ENCODE results near the gene TNFRSF4. TPM values are rescaled to one million over a fixed set of nuclear protein-coding genes. Genes with fewer than 3 reads are reported as not detected.
A peak's percentile ranks its signal among the peaks of the same experiment; 100 is the strongest.

The TNFRSF4 gene
- total and polyA plus RNA-seq, 9 of the 15 experiments (the other 6 are each of a cell fraction or from before 2014, with no cell fraction given) = 0.07 to 0.44 (median 0.19) TPM; not detected in 5

- Histone ChIP-seq H3K9me1 (ENCODE audit: control insufficient read depth, insufficient read depth, low read length) (no peaks in the 10 kb centered on the region), H2AFZ (ENCODE audit: low read depth, low read length) (no peak overlapping the region), H3K79me2 (ENCODE audit: control insufficient read depth, insufficient read depth, low read length) (no peaks in the 10 kb centered on the region), H4K20me1 (replicated peaks; ENCODE audit: control insufficient read depth, insufficient read depth, low read length) (0 out of 2 replicates have a peak, but pooled peaks cover 6% of the 10 kb centered on the region), H3K27ac (ENCODE audit: extremely low read depth, low read depth, low read length) (no peak overlapping the region), H3K27me3 (ENCODE audit: control insufficient read depth in 2 of 2, insufficient read depth in 2 of 2, low read length in 2 of 2) (peaks cover 69 to 89% of the 10 kb centered on the region in 2 experiments), H3K36me3 (ENCODE audit: control insufficient read depth, insufficient read depth, low read length) (no peaks in the 10 kb centered on the region), H3K4me2 (ENCODE audit: insufficient read depth, low read length) (no peak overlapping the region), H3K9ac (ENCODE audit: insufficient read depth in 1 of 2, low read depth in 2 of 2, low read length in 2 of 2) (peak overlapping the region in 1 of 2 experiments; percentile 2; a peak in 2 of 4 replicates), H3K4me3 (no peak overlapping the region), H3K4me1 (replicated peaks in 1 of 2; ENCODE audit: control insufficient read depth in 2 of 2, insufficient read depth in 2 of 2, low read length in 2 of 2) (peaks cover 0 to 86% of the 10 kb centered on the region in 2 experiments; a peak in 2 of 5 replicates), H3K9me3 (replicated peaks; ENCODE audit: control insufficient read depth, insufficient read depth, low read depth, low read length) (no peaks in the 10 kb centered on the region)
- CTCF ChIA-PET (ENCODE audit: low intra/inter-chr PET ratio) = no interaction called here
- POLR2A ChIA-PET = interaction anchor here (0.6 to 1.0 kb wide), 3 partner anchors 11 to 86 kb away, joined by 3 to 5 read pairs (median 3); no protein-coding TSS in a partner anchor
- TF ChIP-seq JUN (IDR thresholded peaks at IDR 0.05; ENCODE audit: borderline replicate concordance, low read depth, low read length) (no peak), JUN (CRISPR knock-in tag; IDR thresholded peaks at IDR 0.05; ENCODE audit: borderline replicate concordance) (no peak), TFAP4 (CRISPR knock-in tag; IDR thresholded peaks at IDR 0.05; ENCODE audit: borderline replicate concordance) (peak; percentile 23; the same call in 1 of the 2 replicates), CHD4 (IDR thresholded peaks at IDR 0.05; ENCODE audit: insufficient read depth, insufficient replicate concordance, low read depth, low read length, poor library complexity, severe bottlenecking) (no peak), ZNF431 (CRISPR knock-in tag; IDR thresholded peaks at IDR 0.05) (no peak), GTF2E2 (tag; IDR thresholded peaks at IDR 0.05) (no peak), EP300 (IDR thresholded peaks at IDR 0.05; ENCODE audit: low read length) (no peak), ZKSCAN3 (CRISPR knock-in tag; IDR thresholded peaks at IDR 0.05) (peak; percentile 45; the same call in 1 of the 2 replicates), THRAP3 (IDR thresholded peaks at IDR 0.05; ENCODE audit: borderline replicate concordance) (no peak), ZNF77 (CRISPR knock-in tag; IDR thresholded peaks at IDR 0.05) (no peak), BRD4 (IDR thresholded peaks at IDR 0.05) (no peak)
- TF ChIP-seq, protein P1, sequence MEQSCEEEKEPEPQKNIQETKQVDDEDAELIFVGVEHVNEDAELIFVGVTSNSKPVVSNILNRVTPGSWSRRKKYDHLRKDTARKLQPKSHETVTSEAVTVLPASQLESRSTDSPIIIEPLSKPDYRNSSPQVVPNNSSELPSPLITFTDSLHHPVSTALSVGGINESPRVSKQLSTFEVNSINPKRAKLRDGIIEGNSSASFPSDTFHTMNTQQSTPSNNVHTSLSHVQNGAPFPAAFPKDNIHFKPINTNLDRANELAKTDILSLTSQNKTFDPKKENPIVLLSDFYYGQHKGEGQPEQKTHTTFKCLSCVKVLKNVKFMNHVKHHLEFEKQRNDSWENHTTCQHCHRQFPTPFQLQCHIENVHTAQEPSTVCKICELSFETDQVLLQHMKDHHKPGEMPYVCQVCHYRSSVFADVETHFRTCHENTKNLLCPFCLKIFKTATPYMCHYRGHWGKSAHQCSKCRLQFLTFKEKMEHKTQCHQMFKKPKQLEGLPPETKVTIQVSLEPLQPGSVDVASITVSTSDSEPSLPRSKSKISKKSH (CRISPR knock-in tag; IDR thresholded peaks at IDR 0.05) = no peak
- intact Hi-C loops (cut with micrococcal nuclease) = no loop called here
- BruUV-seq (replicated peaks) = no TSS peak
- peak in 2 of 4 experiments; percentile 57 for DNase-seq (ENCODE audit: extremely low read depth in 1 of 4, low spot score in 3 of 4)
- peak; percentile 6 for ATAC-seq
- 7% methylated on average over 31 of the region's 32 CpGs for WGBS (ENCODE audit: insufficient coverage, low coverage, missing lambda C conversion rate)
- in situ Hi-C loops (cut with MboI) = no loop called here
- FAIRE-seq = no peak
Observed at GRCh38 chr1:1169429-1170214, 44.3 kb downstream of the TNFRSF4 start.

All from K562 (cell line).